ENCODE measurements around the gene ALKBH5. TPM values are rescaled to one million over a fixed set of nuclear protein-coding genes. Genes with fewer than 3 reads are reported as not detected.
"Not testable (repeated sequence)": the region's sequence is repeated elsewhere in the genome, so short reads cannot be mapped to it uniquely, and the experiment has no call there.

ALKBH5 gene
- total RNA-seq, 1 experiment from 2014 or later, result 124 TPM

- Histone ChIP-seq H3K9me2 (replicated peaks; ENCODE audit: insufficient read depth, low read length) (no peaks in the 10 kb centered on the region), H3K79me2 (ENCODE audit: low read length) (peaks cover 58% of the 10 kb centered on the region), H3K4me1 (ENCODE audit: low read length) (no peaks in the 10 kb centered on the region), H3K27ac (ENCODE audit: low read length) (no peak overlapping the region), H3K4me3 (ENCODE audit: low read length) (no peak overlapping the region), H3K4me2 (ENCODE audit: low read depth, low read length, poor library complexity, severe bottlenecking) (no peak overlapping the region), H3K9me3 (ENCODE audit: low read length) (no peaks in the 10 kb centered on the region), H3K36me3 (ENCODE audit: insufficient read depth, low read length) (peaks cover 10% of the 10 kb centered on the region; the same call in 1 of the 2 replicates), H3K9ac (ENCODE audit: low read length) (no peak overlapping the region), H3K27me3 (ENCODE audit: low read length) (no peaks in the 10 kb centered on the region), H2AFZ (ENCODE audit: low read length) (no peak overlapping the region), H4K20me1 (ENCODE audit: insufficient read depth, low read depth, low read length) (peaks cover 49% of the 10 kb centered on the region)
- no peak for DNase-seq
These were observed 19.7 kb downstream of the ALKBH5 start for GRCh38 chr17:18203308-18203707.

GRCh38 chr17:18205861-18206260 lies 22.2 kb downstream of the ALKBH5 start:
- no peaks in the 10 kb centered on the region for H3K4me1 ChIP-seq (ENCODE audit: low read length)
- H3K9ac ChIP-seq (ENCODE audit: low read length), result no peak overlapping the region
- peaks cover 42% of the 10 kb centered on the region for H4K20me1 ChIP-seq (ENCODE audit: insufficient read depth, low read depth, low read length)
- H3K79me2 ChIP-seq (ENCODE audit: low read length), result peaks cover 34% of the 10 kb centered on the region
- no peak for DNase-seq
- H3K27me3 ChIP-seq (ENCODE audit: low read length), result no peaks in the 10 kb centered on the region
- no peaks in the 10 kb centered on the region for H3K9me3 ChIP-seq (ENCODE audit: low read length)
- no peak overlapping the region for H3K4me2 ChIP-seq (ENCODE audit: low read depth, low read length, poor library complexity, severe bottlenecking)
- H3K9me2 ChIP-seq (replicated peaks; ENCODE audit: insufficient read depth, low read length), result no peaks in the 10 kb centered on the region
- no peak overlapping the region for H3K4me3 ChIP-seq (ENCODE audit: low read length)
- H2AFZ ChIP-seq (ENCODE audit: low read length), result no peak overlapping the region
- H3K27ac ChIP-seq (ENCODE audit: low read length), result no peak overlapping the region
- H3K36me3 ChIP-seq (ENCODE audit: insufficient read depth, low read length), result peaks cover 9% of the 10 kb centered on the region; the same call in 1 of the 2 replicates

- H2AFZ ChIP-seq (ENCODE audit: low read length), result no peak overlapping the region
- no peak for DNase-seq
These were observed 23.3 kb downstream of the ALKBH5 start for GRCh38 chr17:18206962-18207361.

GRCh38 chr17:18208092-18208491 lies 24.5 kb downstream of the ALKBH5 start:
- Histone ChIP-seq H3K27ac (ENCODE audit: low read length) (no peak overlapping the region), H3K4me1 (ENCODE audit: low read length) (no peaks in the 10 kb centered on the region), H3K9me3 (ENCODE audit: low read length) (no peaks in the 10 kb centered on the region), H3K79me2 (ENCODE audit: low read length) (peaks cover 23% of the 10 kb centered on the region), H3K27me3 (ENCODE audit: low read length) (no peaks in the 10 kb centered on the region), H3K4me3 (ENCODE audit: low read length) (no peak overlapping the region), H3K9me2 (replicated peaks; ENCODE audit: insufficient read depth, low read length) (no peaks in the 10 kb centered on the region), H3K4me2 (ENCODE audit: low read depth, low read length, poor library complexity, severe bottlenecking) (no peak overlapping the region), H3K36me3 (ENCODE audit: insufficient read depth, low read length) (peaks cover 9% of the 10 kb centered on the region; the same call in 1 of the 2 replicates), H3K9ac (ENCODE audit: low read length) (no peak overlapping the region), H2AFZ (ENCODE audit: low read length) (no peak overlapping the region), H4K20me1 (ENCODE audit: insufficient read depth, low read depth, low read length) (peaks cover 35% of the 10 kb centered on the region)
- no peak for DNase-seq

More at GRCh38 chr17:18206962-18207361, 23.3 kb downstream of the ALKBH5 start:
- Histone ChIP-seq H3K9me2 (replicated peaks; ENCODE audit: insufficient read depth, low read length) (no peaks in the 10 kb centered on the region), H3K9me3 (ENCODE audit: low read length) (no peaks in the 10 kb centered on the region), H3K27ac (ENCODE audit: low read length) (no peak overlapping the region), H3K9ac (ENCODE audit: low read length) (no peak overlapping the region), H3K4me1 (ENCODE audit: low read length) (no peaks in the 10 kb centered on the region), H4K20me1 (ENCODE audit: insufficient read depth, low read depth, low read length) (peaks cover 38% of the 10 kb centered on the region), H3K27me3 (ENCODE audit: low read length) (no peaks in the 10 kb centered on the region), H3K4me3 (ENCODE audit: low read length) (no peak overlapping the region), H3K4me2 (ENCODE audit: low read depth, low read length, poor library complexity, severe bottlenecking) (no peak overlapping the region), H3K79me2 (ENCODE audit: low read length) (peaks cover 28% of the 10 kb centered on the region), H3K36me3 (ENCODE audit: insufficient read depth, low read length) (peaks cover 9% of the 10 kb centered on the region; the same call in 1 of the 2 replicates)

GRCh38 chr17:18213666-18214270 lies 30.1 kb downstream of the ALKBH5 start:
- Histone ChIP-seq H4K20me1 (ENCODE audit: insufficient read depth, low read depth, low read length) (0 out of 2 replicates have a peak, but pooled peaks cover 4% of the 10 kb centered on the region), H3K4me2 (ENCODE audit: low read depth, low read length, poor library complexity, severe bottlenecking) (no peak overlapping the region), H2AFZ (ENCODE audit: low read length) (no peak overlapping the region), H3K4me1 (ENCODE audit: low read length) (no peaks in the 10 kb centered on the region), H3K9me3 (ENCODE audit: low read length) (no peaks in the 10 kb centered on the region), H3K4me3 (ENCODE audit: low read length) (no peak overlapping the region), H3K9ac (ENCODE audit: low read length) (no peak overlapping the region), H3K79me2 (ENCODE audit: low read length) (no peaks in the 10 kb centered on the region), H3K9me2 (replicated peaks; ENCODE audit: insufficient read depth, low read length) (no peaks in the 10 kb centered on the region), H3K36me3 (ENCODE audit: insufficient read depth, low read length) (peaks cover 4% of the 10 kb centered on the region; the same call in 1 of the 2 replicates), H3K27me3 (ENCODE audit: low read length) (no peaks in the 10 kb centered on the region), H3K27ac (ENCODE audit: low read length) (no peak overlapping the region)
- no peak for DNase-seq

- DNase-seq; H3K27ac ChIP-seq (ENCODE audit: low read length); H3K36me3 ChIP-seq (ENCODE audit: insufficient read depth, low read length); H2AFZ ChIP-seq (ENCODE audit: low read length); H3K27me3 ChIP-seq (ENCODE audit: low read length); H3K9me3 ChIP-seq (ENCODE audit: low read length); H3K4me3 ChIP-seq (ENCODE audit: low read length); H4K20me1 ChIP-seq (ENCODE audit: insufficient read depth, low read depth, low read length); H3K4me1 ChIP-seq (ENCODE audit: low read length); H3K4me2 ChIP-seq (ENCODE audit: low read depth, low read length, poor library complexity, severe bottlenecking); H3K9me2 ChIP-seq (replicated peaks; ENCODE audit: insufficient read depth, low read length); H3K9ac ChIP-seq (ENCODE audit: low read length); H3K79me2 ChIP-seq (ENCODE audit: low read length): not testable (repeated sequence)
These were observed 33.3 kb downstream of the ALKBH5 start for GRCh38 chr17:18216906-18217305.

- H3K4me1 ChIP-seq (ENCODE audit: low read length), result no peaks in the 10 kb centered on the region
- no peak overlapping the region for H3K4me2 ChIP-seq (ENCODE audit: low read depth, low read length, poor library complexity, severe bottlenecking)
- H2AFZ ChIP-seq (ENCODE audit: low read length), result no peak overlapping the region
- H3K27ac ChIP-seq (ENCODE audit: low read length), result no peak overlapping the region
- no peaks in the 10 kb centered on the region for H3K36me3 ChIP-seq (ENCODE audit: insufficient read depth, low read length)
- peak; percentile 88 for DNase-seq
- no peaks in the 10 kb centered on the region for H3K9me2 ChIP-seq (replicated peaks; ENCODE audit: insufficient read depth, low read length)
- H3K9ac ChIP-seq (ENCODE audit: low read length), result no peak overlapping the region
- no peaks in the 10 kb centered on the region for H4K20me1 ChIP-seq (ENCODE audit: insufficient read depth, low read depth, low read length)
- H3K79me2 ChIP-seq (ENCODE audit: low read length), result no peaks in the 10 kb centered on the region
- no peaks in the 10 kb centered on the region for H3K27me3 ChIP-seq (ENCODE audit: low read length)
- no peak overlapping the region for H3K4me3 ChIP-seq (ENCODE audit: low read length)
- no peaks in the 10 kb centered on the region for H3K9me3 ChIP-seq (ENCODE audit: low read length)
These were observed 33.9 kb downstream of the ALKBH5 start for GRCh38 chr17:18217412-18218015.

- Histone ChIP-seq H3K79me2 (ENCODE audit: low read length) (no peaks in the 10 kb centered on the region), H4K20me1 (ENCODE audit: insufficient read depth, low read depth, low read length) (no peaks in the 10 kb centered on the region), H3K9ac (ENCODE audit: low read length) (no peak overlapping the region), H3K9me3 (ENCODE audit: low read length) (no peaks in the 10 kb centered on the region), H3K4me1 (ENCODE audit: low read length) (no peaks in the 10 kb centered on the region), H3K4me3 (ENCODE audit: low read length) (no peak overlapping the region), H3K4me2 (ENCODE audit: low read depth, low read length, poor library complexity, severe bottlenecking) (no peak overlapping the region), H3K27ac (ENCODE audit: low read length) (no peak overlapping the region), H3K36me3 (ENCODE audit: insufficient read depth, low read length) (no peaks in the 10 kb centered on the region), H2AFZ (ENCODE audit: low read length) (no peak overlapping the region), H3K27me3 (ENCODE audit: low read length) (no peaks in the 10 kb centered on the region), H3K9me2 (replicated peaks; ENCODE audit: insufficient read depth, low read length) (no peaks in the 10 kb centered on the region)
- no peak for DNase-seq
These were observed 35.3 kb downstream of the ALKBH5 start for GRCh38 chr17:18218756-18219415.

All from Karpas-422 (cell line).